ENCODE data around the gene RBM6. TPM values are rescaled to one million over a fixed set of nuclear protein-coding genes. Genes with fewer than 3 reads are reported as not detected.
"Not testable (repeated sequence)": the region's sequence is repeated elsewhere in the genome, so short reads cannot be mapped to it uniquely, and the experiment has no call there.

The RBM6 gene
- polyA plus RNA-seq, 1 of the 3 experiments (the other 2 are of a cell fraction) = 67.4 TPM

DNA sequence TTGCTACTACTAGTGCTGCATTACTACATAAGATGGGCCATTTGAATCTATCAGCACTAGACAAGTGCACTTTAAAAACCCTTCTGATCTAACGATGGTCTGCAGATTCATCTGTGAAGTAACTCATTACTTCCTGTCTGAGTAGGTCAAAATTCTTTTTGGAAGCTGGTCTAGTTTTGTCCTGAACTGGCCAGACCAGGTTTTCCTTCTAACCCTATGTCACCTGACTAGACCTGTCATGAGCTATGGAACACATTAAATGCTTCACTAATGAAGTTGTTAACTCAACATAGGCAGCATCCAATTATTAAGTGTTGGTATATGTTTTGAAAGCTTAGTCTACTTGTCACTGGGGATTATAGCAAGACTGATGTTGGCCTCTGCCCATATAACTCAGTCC, 138.7 kb downstream of the RBM6 start:
- H2AFZ ChIP-seq (ENCODE audit: low read depth) = no peak overlapping the region
- H3K9ac ChIP-seq = no peak overlapping the region
- no peaks in the 10 kb centered on the region for H3K9me2 ChIP-seq
- H3K79me2 ChIP-seq (ENCODE audit: insufficient read depth) = no peaks in the 10 kb centered on the region
- no peaks in the 10 kb centered on the region for H3K27me3 ChIP-seq (ENCODE audit: insufficient read depth)
- H4K20me1 ChIP-seq (ENCODE audit: insufficient read depth) = no peaks in the 10 kb centered on the region
- 100% methylated on average over 1 of the region's 1 CpG for WGBS (ENCODE audit: low lambda C conversion rate)
- ChIA-PET CTCF (no interaction called here), POLR2A (no interaction called here)
- no peaks in the 10 kb centered on the region for H3K4me1 ChIP-seq (ENCODE audit: control insufficient read depth in 1 of 2, insufficient read depth in 2 of 2, low read depth in 1 of 2, low read length in 1 of 2)
- no peak for DNase-seq
- H3K36me3 ChIP-seq (replicated peaks in 1 of 2; ENCODE audit: control insufficient read depth in 1 of 2, insufficient read depth in 2 of 2, low read length in 1 of 2) = peaks cover 19 to 32% of the 10 kb centered on the region in 2 experiments
- H3K9me3 ChIP-seq = no peaks in the 10 kb centered on the region
- H3K27ac ChIP-seq (ENCODE audit: low read depth in 2 of 2, low read length in 1 of 2) = no peak overlapping the region
- H3K4me2 ChIP-seq = no peak overlapping the region
- H3K4me3 ChIP-seq (ENCODE audit: low read depth in 2 of 2, low read length in 1 of 2) = no peak overlapping the region
- TF ChIP-seq JUND (IDR thresholded peaks at IDR 0.05) = no peak
- TF ChIP-seq ELF1 (IDR thresholded peaks at IDR 0.05) = no peak
- TF ChIP-seq NRF1 (IDR thresholded peaks at IDR 0.05; ENCODE audit: low read depth, low read length) = no peak
- TF ChIP-seq USF2 (IDR thresholded peaks at IDR 0.05; ENCODE audit: borderline replicate concordance, low read depth, low read length) = no peak
- no peak for TF ChIP-seq TEAD4 (IDR thresholded peaks at IDR 0.05; ENCODE audit: borderline replicate concordance, insufficient read depth)
- no peak for TF ChIP-seq FOXJ3 (CRISPR knock-in tag; IDR thresholded peaks at IDR 0.05)
- no peak for TF ChIP-seq GATA2 (CRISPR knock-in tag; IDR thresholded peaks at IDR 0.05)
- no peak for TF ChIP-seq EP300 (IDR thresholded peaks at IDR 0.05; ENCODE audit: borderline replicate concordance in 1 of 2, low read depth in 1 of 2, low read length in 1 of 2)
- TF ChIP-seq, protein P1, sequence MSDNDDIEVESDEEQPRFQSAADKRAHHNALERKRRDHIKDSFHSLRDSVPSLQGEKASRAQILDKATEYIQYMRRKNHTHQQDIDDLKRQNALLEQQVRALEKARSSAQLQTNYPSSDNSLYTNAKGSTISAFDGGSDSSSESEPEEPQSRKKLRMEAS (IDR thresholded peaks at IDR 0.05; ENCODE audit: low read depth) = no peak
- TF ChIP-seq RXRA (IDR thresholded peaks at IDR 0.05; ENCODE audit: borderline replicate concordance, low read depth) = no peak
- no peak for TF ChIP-seq RCOR1 (IDR thresholded peaks at IDR 0.05; ENCODE audit: low read length)
- TF ChIP-seq FOXM1 (IDR thresholded peaks at IDR 0.05; ENCODE audit: low read depth) = no peak
- TF ChIP-seq YY1 (IDR thresholded peaks at IDR 0.05; ENCODE audit: low read depth) = no peak
- no peak for TF ChIP-seq ZBTB33 (IDR thresholded peaks at IDR 0.05; ENCODE audit: borderline replicate concordance, low read depth)
- H3F3A ChIP-seq (replicated peaks; ENCODE audit: insufficient read depth) = peaks cover 16% of the 10 kb centered on the region

DNA sequence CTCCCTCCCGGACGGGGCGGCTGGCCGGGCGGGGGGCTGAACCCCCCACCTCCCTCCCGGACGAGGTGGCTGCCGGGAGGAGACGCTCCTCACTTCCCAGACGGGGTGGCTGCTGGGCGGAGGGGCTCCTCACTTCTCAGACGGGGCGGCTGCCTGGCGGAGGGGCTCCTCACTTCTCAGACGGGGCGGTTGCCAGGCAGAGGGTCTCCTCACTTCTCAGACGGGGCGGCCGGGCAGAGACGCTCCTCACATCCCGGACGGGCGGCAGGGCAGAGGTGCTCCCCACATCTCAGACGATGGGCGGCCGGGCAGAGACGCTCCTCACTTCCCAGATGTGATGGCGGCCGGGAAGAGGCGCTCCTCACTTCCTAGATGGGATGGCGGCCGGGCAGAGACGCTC, 145.0 kb downstream of the RBM6 start:
- H4K20me1 ChIP-seq (ENCODE audit: insufficient read depth); H3K4me1 ChIP-seq (ENCODE audit: control insufficient read depth in 1 of 2, insufficient read depth in 2 of 2, low read depth in 1 of 2, low read length in 1 of 2); DNase-seq; POLR2A ChIA-PET; H3K27ac ChIP-seq (ENCODE audit: low read depth in 2 of 2, low read length in 1 of 2); H2AFZ ChIP-seq (ENCODE audit: low read depth); H3K36me3 ChIP-seq (replicated peaks in 1 of 2; ENCODE audit: control insufficient read depth in 1 of 2, insufficient read depth in 2 of 2, low read length in 1 of 2); H3K9me2 ChIP-seq; H3K4me2 ChIP-seq; H3K9me3 ChIP-seq; H3K27me3 ChIP-seq (ENCODE audit: insufficient read depth); H3K9ac ChIP-seq; H3K4me3 ChIP-seq (ENCODE audit: low read depth in 2 of 2, low read length in 1 of 2); CTCF ChIA-PET: not testable (repeated sequence)
- no CpG with 5 or more reads among the region's 33 CpGs for WGBS (ENCODE audit: low lambda C conversion rate)
- H3K79me2 ChIP-seq (ENCODE audit: insufficient read depth) = peaks cover 18% of the 10 kb centered on the region
- peaks cover 14% of the 10 kb centered on the region for H3F3A ChIP-seq (replicated peaks; ENCODE audit: insufficient read depth)
